Activated effector memory CD4-positive, alpha-beta T cell treated with anti-CD3 and anti-CD28 coated beads, Interleukin-2, amount 50 U/mL, for 16 hours (primary cell): ENCODE data around the gene ARHGEF12.
"Not testable (repeated sequence)": the region's sequence is repeated elsewhere in the genome, so short reads cannot be mapped to it uniquely, and the experiment has no call there.

ENCODE experiments used
- DNase-seq: peaks from one replicate; pipeline ENCODE4 v3.0.0-alpha.2; 2020

ARHGEF12 gene

GRCh38 chr11:120501976-120502755, 166.0 kb downstream of the ARHGEF12 start:
- DNase-seq = no peak

GRCh38 chr11:120503529-120503928, 167.3 kb downstream of the ARHGEF12 start:
- not testable (repeated sequence) for DNase-seq

- no peak for DNase-seq
Observed at GRCh38 chr11:120505801-120506425, 169.7 kb downstream of the ARHGEF12 start.

GRCh38 chr11:120509346-120510053, 173.3 kb downstream of the ARHGEF12 start:
- no peak for DNase-seq

- no peak for DNase-seq
Observed at GRCh38 chr11:120510406-120511115, 174.3 kb downstream of the ARHGEF12 start.

- peak; percentile 90 for DNase-seq
Observed at GRCh38 chr11:120511116-120511819, 175.1 kb downstream of the ARHGEF12 start, which contains the start of gene GRIK4. GRIK4 (plus strand) TSS chr11:120511748; CDS start chr11:120660319, 148,571 bp downstream.

GRCh38 chr11:120511820-120512738, 175.9 kb downstream of the ARHGEF12 start:
- no peak for DNase-seq

- DNase-seq = peak; percentile 51
Observed at GRCh38 chr11:120512739-120513435, 176.7 kb downstream of the ARHGEF12 start.

GRCh38 chr11:120513436-120514315, 177.5 kb downstream of the ARHGEF12 start:
- peak; percentile 50 for DNase-seq

- DNase-seq = peak; percentile 47
Observed at GRCh38 chr11:120514541-120515121, 178.4 kb downstream of the ARHGEF12 start.

- peak; percentile 34 for DNase-seq
Observed at GRCh38 chr11:120515186-120515723, 179.0 kb downstream of the ARHGEF12 start.

- peak; percentile 47 for DNase-seq
Observed at GRCh38 chr11:120516461-120517389, 180.5 kb downstream of the ARHGEF12 start.

- DNase-seq = peak; percentile 31
Observed at GRCh38 chr11:120517390-120517761, 181.2 kb downstream of the ARHGEF12 start.

GRCh38 chr11:120517801-120518291, 181.6 kb downstream of the ARHGEF12 start:
- peak; percentile 31 for DNase-seq

GRCh38 chr11:120518356-120518755, 182.1 kb downstream of the ARHGEF12 start:
- peak; percentile 14 for DNase-seq

GRCh38 chr11:120519474-120519873, 183.3 kb downstream of the ARHGEF12 start:
- DNase-seq = no peak

GRCh38 chr11:120520091-120520822, 184.0 kb downstream of the ARHGEF12 start:
- peak; percentile 33 for DNase-seq
